ENCODE measurements around the gene OR10AD1.

DNA sequence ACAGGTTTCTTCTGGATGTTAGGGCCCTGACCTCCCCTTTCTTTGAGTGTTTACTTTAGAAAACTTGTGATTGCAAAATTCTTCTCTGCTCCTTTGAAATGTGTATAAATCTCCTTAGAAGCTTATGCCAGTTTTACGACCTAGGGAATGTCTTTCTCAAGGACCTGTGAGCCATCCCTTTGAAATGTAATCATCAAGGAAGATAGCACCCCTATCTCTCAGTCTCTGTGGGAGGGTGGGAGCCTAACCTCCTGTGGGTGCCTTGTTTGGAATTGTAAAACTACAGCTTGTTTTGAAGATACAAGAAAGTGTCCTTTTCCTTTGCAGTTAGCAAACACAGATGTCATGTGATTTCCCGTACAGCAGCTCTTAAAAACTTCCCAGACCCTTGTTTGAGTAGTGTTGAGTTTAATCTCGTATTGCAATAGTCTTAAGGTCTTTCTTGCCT is 3.3 kb downstream of the OR10AD1 start:
- TF ChIP-seq NR1H2 (CRISPR knock-in tag; IDR thresholded peaks at IDR 0.05) (no peak), IRF2 (CRISPR knock-in tag; IDR thresholded peaks at IDR 0.05; ENCODE audit: borderline replicate concordance, low read depth) (no peak), ELF4 (CRISPR knock-in tag; IDR thresholded peaks at IDR 0.05; ENCODE audit: low read depth) (no peak)
- TF ChIP-seq, protein P1, sequence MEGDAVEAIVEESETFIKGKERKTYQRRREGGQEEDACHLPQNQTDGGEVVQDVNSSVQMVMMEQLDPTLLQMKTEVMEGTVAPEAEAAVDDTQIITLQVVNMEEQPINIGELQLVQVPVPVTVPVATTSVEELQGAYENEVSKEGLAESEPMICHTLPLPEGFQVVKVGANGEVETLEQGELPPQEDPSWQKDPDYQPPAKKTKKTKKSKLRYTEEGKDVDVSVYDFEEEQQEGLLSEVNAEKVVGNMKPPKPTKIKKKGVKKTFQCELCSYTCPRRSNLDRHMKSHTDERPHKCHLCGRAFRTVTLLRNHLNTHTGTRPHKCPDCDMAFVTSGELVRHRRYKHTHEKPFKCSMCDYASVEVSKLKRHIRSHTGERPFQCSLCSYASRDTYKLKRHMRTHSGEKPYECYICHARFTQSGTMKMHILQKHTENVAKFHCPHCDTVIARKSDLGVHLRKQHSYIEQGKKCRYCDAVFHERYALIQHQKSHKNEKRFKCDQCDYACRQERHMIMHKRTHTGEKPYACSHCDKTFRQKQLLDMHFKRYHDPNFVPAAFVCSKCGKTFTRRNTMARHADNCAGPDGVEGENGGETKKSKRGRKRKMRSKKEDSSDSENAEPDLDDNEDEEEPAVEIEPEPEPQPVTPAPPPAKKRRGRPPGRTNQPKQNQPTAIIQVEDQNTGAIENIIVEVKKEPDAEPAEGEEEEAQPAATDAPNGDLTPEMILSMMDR (IDR thresholded peaks at IDR 0.05): no peak

Data from WTC11 (cell line).